Activated CD4-positive, alpha-beta T cell treated with anti-CD3 and anti-CD28 coated beads for 48 hours (primary cell): ENCODE data around the gene TRIML2.
"Not testable (repeated sequence)": the region's sequence is repeated elsewhere in the genome, so short reads cannot be mapped to it uniquely, and the experiment has no call there.

Experiments used
- DNase-seq: peaks from one replicate; pipeline ENCODE4 v3.0.0-alpha.2; 2020

The TRIML2 gene

DNA sequence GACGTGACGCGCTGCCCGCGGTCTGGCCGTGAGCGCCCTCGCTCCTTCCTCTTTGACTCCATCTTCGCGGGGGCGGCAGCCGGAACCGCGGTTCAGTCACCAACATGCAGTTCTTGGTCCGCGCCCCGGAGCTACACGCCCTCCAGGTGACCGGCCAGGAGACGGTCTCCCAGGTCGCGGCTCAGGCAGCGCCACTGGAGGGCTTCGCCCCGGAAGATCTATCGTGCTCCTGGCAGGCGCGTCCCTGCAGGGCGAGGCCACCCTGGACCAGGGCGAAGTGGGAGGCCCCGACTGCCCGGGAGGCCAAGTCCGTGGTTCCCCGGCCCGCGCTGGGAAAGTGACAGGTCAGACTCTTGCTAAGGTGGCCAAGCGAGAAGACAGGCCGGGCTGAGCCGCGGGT is 2.9 kb downstream of the TRIML2 start:
- DNase-seq, result no peak

DNA sequence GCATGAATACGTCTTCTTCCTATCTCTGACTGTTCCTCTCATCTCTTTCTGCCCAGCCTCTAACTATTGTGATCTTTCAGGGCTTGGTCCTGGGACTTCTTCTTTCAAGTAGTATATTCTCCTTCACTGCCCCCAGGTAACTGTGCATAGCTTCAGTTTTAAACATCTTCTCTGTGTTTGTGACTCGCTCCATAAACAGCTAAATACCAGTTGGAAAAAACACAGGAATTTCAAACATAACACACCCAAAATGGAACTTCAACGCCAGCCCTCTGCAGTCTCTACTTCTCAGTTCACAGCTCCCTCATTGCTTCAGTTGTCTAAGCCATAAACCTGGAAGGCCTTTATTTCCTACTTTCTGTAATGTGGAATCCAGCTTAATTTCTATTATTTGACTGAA is 16.6 kb downstream of the TRIML2 start:
- no peak for DNase-seq

DNA sequence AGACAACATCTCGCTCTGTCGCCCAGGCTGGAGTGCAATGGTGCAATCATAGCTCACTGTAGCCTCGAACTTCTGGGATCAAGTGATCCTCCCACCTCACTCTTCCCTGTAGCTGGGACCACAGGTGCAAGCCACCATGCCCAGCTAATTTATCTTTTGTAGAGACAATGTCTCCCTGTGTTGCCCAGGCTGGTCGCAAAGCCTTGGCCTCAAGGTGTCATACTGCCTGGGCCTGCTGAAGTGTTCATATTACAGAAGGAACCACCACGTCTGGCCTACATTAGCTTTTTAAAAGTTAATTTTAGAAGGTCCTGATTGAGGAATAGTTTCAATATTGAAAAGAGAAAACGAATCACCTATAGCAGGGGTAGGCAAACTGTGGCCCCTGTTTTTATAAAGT is 22.5 kb downstream of the TRIML2 start:
- DNase-seq, result no peak

DNA sequence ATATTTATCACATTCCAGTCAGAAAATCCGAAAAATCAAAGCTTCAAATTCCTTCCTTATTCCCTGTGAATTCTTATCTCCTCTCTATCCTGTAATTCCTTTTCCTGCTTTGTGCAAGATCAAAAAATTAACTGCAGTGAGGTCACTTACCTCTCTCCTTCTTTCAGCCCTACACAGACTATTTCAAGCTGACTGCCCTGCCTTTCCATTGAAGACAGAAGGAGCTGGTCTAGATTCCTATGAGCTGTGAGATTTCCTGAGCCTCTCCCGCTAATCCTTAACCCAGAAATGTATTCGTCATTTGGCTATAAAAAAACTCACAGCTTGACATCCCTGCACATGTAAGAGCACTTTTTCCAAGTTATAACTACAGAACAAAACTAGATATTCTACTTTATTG is 26.6 kb downstream of the TRIML2 start:
- DNase-seq, result no peak

DNA sequence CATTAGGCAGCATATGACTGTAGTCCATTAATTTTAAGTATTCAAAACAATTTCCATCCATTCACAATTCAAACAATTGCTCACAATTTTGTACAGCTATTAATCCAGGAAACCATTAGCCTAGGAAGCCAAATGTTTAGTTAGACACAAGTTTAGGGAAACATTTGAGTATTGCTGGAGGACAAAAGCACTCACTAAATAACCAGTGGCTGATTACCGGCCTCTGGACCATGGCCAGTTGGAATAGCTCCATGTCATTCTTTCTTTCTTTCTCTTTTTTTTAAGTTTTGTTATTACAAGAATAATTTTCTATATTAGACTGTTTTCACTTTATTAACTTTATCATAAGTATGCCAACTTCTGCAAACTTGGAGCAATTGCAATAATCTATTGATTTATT is 31.3 kb downstream of the TRIML2 start:
- DNase-seq, result no peak

DNA sequence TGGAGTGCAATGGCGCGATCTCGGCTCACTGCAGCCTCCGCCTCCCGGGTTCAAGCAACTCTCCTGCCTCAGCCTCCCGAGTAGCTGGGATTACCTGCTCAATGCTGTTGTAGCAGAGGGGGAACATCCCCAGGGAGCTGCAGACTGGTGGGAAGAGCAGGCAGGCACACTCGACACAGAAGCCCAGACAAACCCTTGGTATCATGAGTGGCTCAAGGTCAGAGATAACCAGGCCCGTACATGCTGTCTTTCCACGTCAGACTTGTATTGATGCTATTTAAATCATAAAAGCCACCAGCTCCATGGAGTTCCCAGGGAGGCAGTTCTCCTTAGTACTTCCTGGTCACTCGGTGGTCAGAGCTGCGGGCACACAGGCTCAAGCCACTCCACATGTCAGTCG is 33.2 kb downstream of the TRIML2 start:
- no peak for DNase-seq

DNA sequence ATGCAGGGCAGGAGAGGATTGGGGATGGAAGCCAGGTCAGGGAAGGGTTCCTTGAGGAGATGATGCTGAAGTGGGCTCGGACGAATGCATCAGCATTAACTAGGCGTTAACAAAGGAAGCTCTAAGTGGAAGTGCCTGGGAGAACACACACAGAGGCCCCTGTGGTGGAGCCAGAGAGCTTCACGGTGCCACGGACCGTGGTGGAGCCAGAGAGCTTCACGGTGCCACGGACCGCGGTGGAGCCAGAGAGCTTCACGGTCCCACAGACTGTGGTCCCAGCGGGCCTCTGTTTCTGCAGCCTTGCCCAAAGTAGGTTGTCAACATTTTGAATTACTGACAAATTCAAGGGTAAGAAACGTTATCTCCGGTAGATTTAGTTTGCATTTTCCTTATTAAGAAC is 48.3 kb downstream of the TRIML2 start:
- DNase-seq, result no peak

DNA sequence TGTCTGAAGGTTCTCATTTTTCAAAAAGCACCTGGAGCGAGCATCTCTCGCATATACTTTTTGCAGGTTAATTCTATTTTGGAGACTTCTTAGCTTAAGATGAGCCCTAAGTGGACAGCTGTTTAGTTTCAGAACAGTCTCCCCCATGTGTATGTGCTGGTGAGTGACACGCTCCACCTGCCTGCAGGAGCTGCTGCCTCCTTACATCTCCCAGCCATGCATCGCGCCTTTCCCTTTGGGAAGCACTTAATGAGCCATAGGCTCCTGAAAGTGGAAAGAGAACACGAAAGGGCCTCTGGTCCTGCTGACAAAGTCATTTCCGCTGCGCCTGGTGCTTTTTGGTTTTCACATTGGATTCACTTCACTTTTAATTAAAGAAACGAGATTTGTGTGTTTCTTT is 56.1 kb downstream of the TRIML2 start:
- DNase-seq, result no peak

DNA sequence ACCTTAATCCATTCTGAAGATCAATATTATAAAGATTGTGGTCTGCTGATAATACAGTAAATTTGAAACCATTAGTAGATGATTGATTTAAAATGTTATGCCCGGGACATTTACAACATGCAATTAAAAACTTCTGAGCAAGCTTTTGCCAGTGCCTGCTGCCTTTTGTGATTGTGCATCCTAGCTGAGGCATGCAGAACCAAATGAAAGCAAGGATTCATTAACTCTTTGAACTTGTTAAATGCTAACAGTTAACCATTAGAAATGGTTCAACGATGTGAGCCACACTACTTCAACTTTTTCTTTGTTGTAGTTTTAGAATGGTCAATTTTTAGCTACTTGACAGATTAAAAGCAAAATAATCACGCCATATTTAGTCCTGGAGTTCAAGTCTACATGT is 62.7 kb downstream of the TRIML2 start:
- DNase-seq, result no peak

DNA sequence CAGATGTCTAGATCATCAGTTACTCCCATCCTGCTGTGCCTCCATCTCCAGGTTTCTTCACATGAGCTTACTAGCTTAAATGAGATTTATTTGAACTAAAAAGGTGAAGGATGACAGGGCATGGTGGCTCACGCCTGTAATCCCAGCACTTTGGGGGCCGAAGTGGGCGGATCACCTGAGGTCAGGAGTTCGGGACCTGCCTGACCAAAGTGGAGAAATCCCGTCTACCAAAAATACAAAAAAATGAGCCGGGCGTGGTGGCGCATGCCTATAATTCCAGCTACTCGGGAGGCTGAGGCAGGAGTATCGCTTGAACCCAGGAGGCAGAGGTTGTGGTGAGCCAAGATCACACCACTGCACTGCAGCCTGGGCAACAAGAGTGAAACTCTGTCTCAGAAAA is 63.9 kb downstream of the TRIML2 start:
- not testable (repeated sequence) for DNase-seq

DNA sequence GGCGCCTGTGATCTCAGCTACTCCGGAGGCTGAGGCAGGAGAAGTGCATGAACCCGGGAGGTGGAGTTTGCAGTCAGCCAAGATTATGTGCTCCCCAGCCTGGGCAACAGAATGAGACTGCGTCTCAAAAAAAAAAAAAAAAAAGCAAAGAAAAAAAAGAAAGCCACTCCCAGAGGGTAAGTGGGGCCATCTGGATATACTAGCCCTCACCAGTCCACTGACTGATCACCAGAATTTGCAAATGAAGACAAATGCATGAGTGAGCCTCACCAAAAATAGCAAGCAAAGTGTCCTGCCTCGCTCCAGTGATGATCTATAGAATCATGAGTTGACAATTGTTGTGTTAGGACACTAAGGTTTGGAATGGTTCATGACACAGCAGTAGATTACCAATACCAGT is 66.2 kb downstream of the TRIML2 start:
- DNase-seq, result no peak

DNA sequence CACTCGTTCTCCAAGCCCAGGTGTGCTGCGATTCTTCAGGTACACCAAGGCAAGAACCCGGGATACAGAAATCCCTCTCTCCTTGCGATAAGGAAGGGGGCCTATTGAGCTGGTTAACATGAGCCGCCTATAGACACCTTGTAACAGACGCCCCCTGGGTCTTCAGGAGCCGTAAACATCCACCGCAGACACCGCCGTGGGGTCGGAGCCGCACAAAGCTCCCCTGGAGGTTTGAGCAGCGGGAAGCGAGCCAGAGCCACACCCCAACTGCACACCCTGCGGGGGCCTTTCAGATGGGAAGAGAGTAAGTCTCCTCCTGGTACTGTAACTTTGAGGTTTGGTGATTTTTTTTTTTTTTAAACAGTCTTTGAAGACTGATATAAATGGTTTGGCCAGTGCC is 67.2 kb downstream of the TRIML2 start:
- no peak for DNase-seq

DNA sequence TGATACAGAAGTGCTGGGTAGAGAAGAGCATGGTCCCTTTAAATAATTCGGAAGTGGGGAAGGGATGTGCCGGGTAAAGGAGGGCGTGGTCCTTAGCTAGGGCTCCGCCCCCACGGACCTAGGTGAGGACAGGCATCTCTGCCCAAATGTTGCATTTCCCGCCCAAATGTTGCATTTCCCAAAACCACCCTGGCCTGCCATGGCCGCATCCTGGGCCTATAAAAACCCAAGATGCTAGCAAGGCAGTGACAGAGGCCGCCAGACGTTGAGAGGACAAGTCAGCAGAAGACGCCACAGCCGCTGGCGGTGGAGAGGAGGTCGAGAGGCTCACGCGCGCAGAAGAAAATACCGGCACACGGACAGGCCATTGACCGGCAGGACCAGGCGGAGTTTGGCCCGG is 67.7 kb downstream of the TRIML2 start:
- no peak for DNase-seq
